Prostate gland (tissue), 2 donors: ENCODE measurements around the gene PROK2.

Source experiments
- CTCF ChIP-seq, 4 experiments: fragments of 200-600 bp in 2 of 4; fragments of 450-650 bp in 2 of 4; sonication (generic) in 2 of 4; IDR thresholded peaks; 1 replicate in 3 of 4; 2 replicates in 1 of 4; pipeline ENCODE4 v1.5.1; 2016 to 2019; ENCODE audit warnings: antibody characterized with exemption in 4 of 4, mild to moderate bottlenecking in 2 of 4, moderate library complexity in 2 of 4
- POLR2A ChIP-seq: fragments of 450-650 bp; IDR thresholded peaks from one replicate; pipeline ENCODE4 v1.6.1; 2016; ENCODE audit warnings: antibody characterized with exemption, mild to moderate bottlenecking
- POLR2AphosphoS5 ChIP-seq: sonication (generic); formaldehyde crosslinking; IDR thresholded peaks from one replicate; pipeline ENCODE4 v1.6.1; 2017; ENCODE audit warnings: antibody characterized with exemption

- TF ChIP-seq CTCF (IDR thresholded peaks at IDR 0.05) = no peak
- TF ChIP-seq POLR2AphosphoS5 = no peak
- no peak for TF ChIP-seq POLR2A
Measured at GRCh38 chr3:71805199-71805598, 20.3 kb upstream of the PROK2 start.
